ENCODE data around the gene SPATA6. TPM values are rescaled to one million over a fixed set of nuclear protein-coding genes. Genes with fewer than 3 reads are reported as not detected.
"Not testable (repeated sequence)": the region's sequence is repeated elsewhere in the genome, so short reads cannot be mapped to it uniquely, and the experiment has no call there.

The SPATA6 gene
- total RNA-seq, 4 donors from 2014 or later = 12.4 to 21.9 (median 17.5) TPM

DNA sequence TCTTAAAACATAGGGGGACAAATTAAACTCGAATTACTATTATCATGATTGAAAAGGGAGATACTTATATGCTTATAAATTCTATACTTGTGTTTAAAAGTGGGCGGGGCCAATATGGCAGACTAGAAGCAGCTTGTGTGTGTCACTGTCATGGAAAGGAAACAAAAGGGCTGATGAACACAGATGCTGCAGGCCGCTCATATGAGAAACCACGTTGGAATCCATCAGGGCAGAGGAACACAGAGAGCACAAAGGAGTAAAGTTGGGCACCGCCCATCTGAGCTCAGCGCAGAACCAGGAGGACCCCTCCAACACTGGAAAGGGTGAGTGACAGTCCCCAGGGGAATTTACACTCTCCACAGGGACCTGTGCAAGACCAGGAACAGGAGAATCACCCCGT lies 142.5 kb downstream of the SPATA6 start:
- TF ChIP-seq CTCF (IDR thresholded peaks at IDR 0.05) (no peak), EP300 (IDR thresholded peaks at IDR 0.05) (no peak), POLR2AphosphoS5 (IDR thresholded peaks at IDR 0.05) (no peak), POLR2A (IDR thresholded peaks at IDR 0.05; ENCODE audit: low read depth) (no peak)
- peaks cover 0 to 42% (median 14%) of the 10 kb centered on the region in 4 donors for H3K9me3 ChIP-seq
- no peaks in the 10 kb centered on the region for H3K27me3 ChIP-seq
- no peaks in the 10 kb centered on the region for H3K4me1 ChIP-seq
- no peak overlapping the region for H3K27ac ChIP-seq (replicated peaks in 1 of 4)
- intact Hi-C loops (cut with DNase I) = no loop called here
- H3K4me3 ChIP-seq = no peak overlapping the region
- H3K36me3 ChIP-seq = peaks cover 23 to 38% (median 28%) of the 10 kb centered on the region in 4 donors
- no peak for DNase-seq (ENCODE audit: extremely low spot score)
- WGBS = 53% methylated on average over 6 of the region's 7 CpGs

DNA sequence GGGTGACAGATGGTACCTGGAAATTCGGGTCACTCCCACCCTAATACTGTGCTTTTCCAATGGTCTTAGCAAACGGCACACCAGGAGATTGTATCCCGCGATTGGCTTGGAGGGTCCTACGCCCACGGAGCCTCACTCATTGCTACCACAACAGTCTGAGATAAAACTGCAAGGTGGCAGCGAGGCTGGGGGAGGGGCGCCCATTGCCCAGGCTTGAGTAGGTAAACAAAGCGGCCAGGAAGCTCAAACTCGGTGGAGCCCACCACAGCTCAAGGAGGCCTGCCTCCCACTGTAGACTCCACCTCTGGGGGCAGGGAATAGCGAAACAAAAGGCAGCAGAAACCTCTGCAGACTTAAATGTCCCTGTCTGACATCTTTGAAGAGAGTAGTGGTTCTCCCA lies 160.2 kb downstream of the SPATA6 start:
- peaks cover 0 to 13% (median 10%) of the 10 kb centered on the region in 4 donors for H3K9me3 ChIP-seq
- H3K36me3 ChIP-seq = peaks cover 9 to 14% (median 9%) of the 10 kb centered on the region in 4 donors
- H3K27ac ChIP-seq (replicated peaks in 1 of 4); H3K4me1 ChIP-seq; intact Hi-C loops (cut with DNase I); H3K27me3 ChIP-seq; DNase-seq (ENCODE audit: extremely low spot score); H3K4me3 ChIP-seq: not testable (repeated sequence)
- WGBS = 95% methylated on average over 11 of the region's 11 CpGs

DNA sequence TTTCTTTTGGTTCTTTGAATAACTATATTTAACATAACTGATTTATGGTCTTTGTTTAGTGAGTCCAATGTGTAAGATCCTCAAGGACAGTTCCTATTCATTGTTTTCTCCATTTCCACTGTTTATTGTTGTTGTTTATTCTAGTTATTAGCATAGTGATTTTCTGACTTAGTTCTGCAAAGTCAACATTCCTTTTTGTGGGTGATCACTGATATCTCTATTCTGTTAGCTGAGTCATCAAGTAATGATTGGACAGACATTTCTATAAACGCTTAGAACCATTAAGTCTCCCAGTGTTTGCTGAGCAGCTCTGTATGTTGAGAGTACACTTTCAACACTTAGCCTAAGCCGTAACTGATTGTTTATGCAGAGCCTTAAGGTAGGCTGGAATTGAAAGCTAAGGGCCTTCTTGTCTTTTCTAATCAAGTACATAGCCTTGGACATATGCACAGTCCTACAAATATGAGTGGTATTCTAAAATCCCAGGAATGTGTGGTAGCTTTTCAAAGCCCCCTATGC lies 162.4 kb downstream of the SPATA6 start:
- no peak overlapping the region for H3K4me3 ChIP-seq
- TF ChIP-seq POLR2AphosphoS5 (IDR thresholded peaks at IDR 0.05) (no peak), CTCF (IDR thresholded peaks at IDR 0.05) (no peak), POLR2A (IDR thresholded peaks at IDR 0.05; ENCODE audit: low read depth) (no peak), EP300 (IDR thresholded peaks at IDR 0.05) (no peak)
- peaks cover 0 to 11% (median 8%) of the 10 kb centered on the region in 4 donors for H3K9me3 ChIP-seq
- no peak overlapping the region for H3K27ac ChIP-seq (replicated peaks in 1 of 4)
- H3K4me1 ChIP-seq = no peaks in the 10 kb centered on the region
- H3K27me3 ChIP-seq = no peaks in the 10 kb centered on the region
- H3K36me3 ChIP-seq = peaks cover 9 to 19% (median 14%) of the 10 kb centered on the region in 4 donors
- intact Hi-C loops (cut with DNase I) = no loop called here
- no peak for DNase-seq (ENCODE audit: extremely low spot score)
- 74% methylated on average over 2 of the region's 2 CpGs for WGBS

DNA sequence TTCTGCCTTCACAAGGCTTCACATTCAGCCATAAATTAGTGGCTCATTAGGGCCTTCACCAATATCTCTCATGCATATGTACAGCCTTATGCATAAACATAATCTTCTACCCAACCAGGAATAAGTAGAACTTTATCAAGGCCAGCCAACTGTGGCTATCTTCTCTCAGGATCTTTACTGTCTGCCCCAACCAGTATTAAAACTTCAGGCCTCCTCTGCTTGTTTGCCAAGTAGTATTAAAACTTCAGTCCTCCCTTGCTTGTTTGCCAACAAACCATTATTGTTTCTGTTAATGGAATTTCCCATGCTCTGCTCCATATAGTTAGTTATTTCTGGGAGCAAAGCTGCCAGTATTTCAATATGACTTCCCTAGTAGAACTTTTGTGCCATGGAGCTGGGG lies 169.4 kb downstream of the SPATA6 start:
- H3K4me1 ChIP-seq = no peaks in the 10 kb centered on the region
- TF ChIP-seq EP300 (IDR thresholded peaks at IDR 0.05) = no peak
- no peak for TF ChIP-seq POLR2A (IDR thresholded peaks at IDR 0.05; ENCODE audit: low read depth)
- no peak for TF ChIP-seq POLR2AphosphoS5 (IDR thresholded peaks at IDR 0.05)
- TF ChIP-seq CTCF (IDR thresholded peaks at IDR 0.05) = no peak
- DNase-seq (ENCODE audit: extremely low spot score) = no peak
- intact Hi-C loops (cut with DNase I) = no loop called here
- no peak overlapping the region for H3K27ac ChIP-seq (replicated peaks in 1 of 4)
- H3K4me3 ChIP-seq = no peak overlapping the region
- H3K27me3 ChIP-seq = no peaks in the 10 kb centered on the region
- H3K9me3 ChIP-seq = peaks cover 0 to 13% (median 0%) of the 10 kb centered on the region in 4 donors
- H3K36me3 ChIP-seq = peaks cover 0 to 35% (median 8%) of the 10 kb centered on the region in 4 donors

DNA sequence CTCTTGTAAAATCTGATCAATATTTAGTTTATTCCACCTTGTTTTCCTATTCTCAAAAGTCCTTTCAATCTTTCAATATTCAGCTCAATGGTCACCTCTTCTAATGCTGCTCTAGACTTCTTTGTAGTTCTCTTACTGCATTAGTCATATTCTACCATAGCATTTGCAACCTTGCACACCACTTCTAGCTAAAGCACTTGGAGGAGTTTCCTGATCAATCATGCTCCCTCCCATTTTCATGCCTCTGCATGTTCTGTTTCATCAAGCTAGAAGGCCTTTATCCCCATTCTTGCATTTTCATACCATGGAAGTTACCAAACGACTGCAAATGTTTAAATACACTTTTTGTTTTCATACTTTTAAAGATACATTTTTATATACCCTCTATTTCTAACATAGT lies 177.3 kb downstream of the SPATA6 start:
- H3K27ac ChIP-seq (replicated peaks in 1 of 4) = no peak overlapping the region
- no peaks in the 10 kb centered on the region for H3K27me3 ChIP-seq
- intact Hi-C loops (cut with DNase I) = no loop called here
- H3K4me1 ChIP-seq = no peaks in the 10 kb centered on the region
- H3K9me3 ChIP-seq = no peaks in the 10 kb centered on the region
- TF ChIP-seq EP300 (IDR thresholded peaks at IDR 0.05) (no peak), CTCF (IDR thresholded peaks at IDR 0.05) (no peak), POLR2A (IDR thresholded peaks at IDR 0.05; ENCODE audit: low read depth) (no peak), POLR2AphosphoS5 (IDR thresholded peaks at IDR 0.05) (no peak)
- DNase-seq (ENCODE audit: extremely low spot score) = no peak
- H3K36me3 ChIP-seq = peaks cover 0 to 18% (median 0%) of the 10 kb centered on the region in 4 donors
- WGBS = 93% methylated on average over 1 of the region's 1 CpG
- no peak overlapping the region for H3K4me3 ChIP-seq

DNA sequence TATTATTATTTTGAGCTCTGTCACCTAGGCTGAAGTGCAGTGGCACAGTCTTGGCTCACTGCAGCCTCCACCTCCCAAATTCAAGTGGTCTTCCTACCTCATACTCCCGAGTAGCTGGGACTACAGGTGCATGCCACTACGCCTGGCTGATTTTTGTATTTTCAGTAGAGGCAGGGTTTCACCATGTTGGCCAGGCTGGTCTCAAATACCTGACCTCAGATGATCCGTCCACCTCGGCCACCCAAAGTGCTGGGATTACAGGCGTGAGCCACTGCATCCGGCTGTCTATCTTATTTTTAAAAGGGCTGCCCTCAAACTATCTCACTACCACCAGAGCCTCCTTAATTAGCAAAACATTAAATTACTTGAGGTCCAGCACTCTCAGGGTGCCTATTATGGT lies 177.9 kb downstream of the SPATA6 start:
- intact Hi-C loops (cut with DNase I); H3K4me3 ChIP-seq; H3K9me3 ChIP-seq; H3K4me1 ChIP-seq; DNase-seq (ENCODE audit: extremely low spot score); H3K27me3 ChIP-seq; H3K27ac ChIP-seq (replicated peaks in 1 of 4): not testable (repeated sequence)
- 94% methylated on average over 6 of the region's 6 CpGs for WGBS
- H3K36me3 ChIP-seq = peaks cover 0 to 16% (median 0%) of the 10 kb centered on the region in 4 donors

All from esophagus muscularis mucosa (tissue), 4 donors.